Activated T-helper 9 cell treated with anti-CD3 and anti-CD28 coated beads, Interleukin-2, amount 50 U/mL, for 16 hours (primary cell): Measurements from ENCODE around the gene ZNF506.
"Not testable (repeated sequence)": the region's sequence is repeated elsewhere in the genome, so short reads cannot be mapped to it uniquely, and the experiment has no call there.

Experiments
- DNase-seq: peaks from one replicate; pipeline ENCODE4 v3.0.0-alpha.2; 2020; ENCODE audit warnings: low read depth

ZNF506 gene

DNA sequence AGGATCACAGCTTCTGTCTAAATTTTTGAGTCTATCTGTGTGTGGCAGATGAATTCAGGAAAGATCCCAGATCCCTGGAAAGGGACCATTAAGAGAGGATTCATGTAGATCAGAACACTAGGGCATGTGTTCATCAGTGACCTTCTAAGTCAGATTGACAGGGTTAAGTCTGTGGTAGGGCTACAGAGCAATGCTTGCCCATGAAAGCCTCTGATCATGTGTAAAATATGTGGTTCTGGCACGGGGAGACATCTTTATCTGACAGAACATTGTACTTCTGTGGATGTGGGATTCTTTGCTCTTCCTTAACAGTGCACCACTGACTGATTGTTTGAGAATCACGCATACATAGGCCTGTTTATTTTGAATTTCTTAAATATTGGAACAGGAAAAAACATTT lies 42.9 kb downstream of the ZNF506 start:
- DNase-seq, result no peak

DNA sequence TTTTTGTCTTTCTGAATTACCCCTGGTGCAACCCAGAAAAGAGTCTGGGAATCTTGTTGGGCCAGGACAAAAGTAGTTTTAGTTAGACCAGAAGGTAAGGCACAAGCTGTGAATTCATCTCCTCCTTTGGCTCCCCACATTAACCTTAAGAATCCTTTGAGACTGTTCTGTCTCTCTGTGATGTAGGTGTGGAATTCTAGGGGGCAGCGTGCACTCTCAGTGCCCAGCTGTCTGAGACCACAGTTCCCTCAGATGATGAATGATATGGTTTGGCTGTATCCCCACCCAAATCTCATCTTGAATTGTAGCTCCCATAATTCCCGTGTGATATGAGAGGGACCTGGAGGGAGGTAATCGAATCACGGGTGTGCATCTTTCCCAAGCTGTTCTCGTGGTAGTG lies 43.9 kb downstream of the ZNF506 start:
- DNase-seq, result no peak

DNA sequence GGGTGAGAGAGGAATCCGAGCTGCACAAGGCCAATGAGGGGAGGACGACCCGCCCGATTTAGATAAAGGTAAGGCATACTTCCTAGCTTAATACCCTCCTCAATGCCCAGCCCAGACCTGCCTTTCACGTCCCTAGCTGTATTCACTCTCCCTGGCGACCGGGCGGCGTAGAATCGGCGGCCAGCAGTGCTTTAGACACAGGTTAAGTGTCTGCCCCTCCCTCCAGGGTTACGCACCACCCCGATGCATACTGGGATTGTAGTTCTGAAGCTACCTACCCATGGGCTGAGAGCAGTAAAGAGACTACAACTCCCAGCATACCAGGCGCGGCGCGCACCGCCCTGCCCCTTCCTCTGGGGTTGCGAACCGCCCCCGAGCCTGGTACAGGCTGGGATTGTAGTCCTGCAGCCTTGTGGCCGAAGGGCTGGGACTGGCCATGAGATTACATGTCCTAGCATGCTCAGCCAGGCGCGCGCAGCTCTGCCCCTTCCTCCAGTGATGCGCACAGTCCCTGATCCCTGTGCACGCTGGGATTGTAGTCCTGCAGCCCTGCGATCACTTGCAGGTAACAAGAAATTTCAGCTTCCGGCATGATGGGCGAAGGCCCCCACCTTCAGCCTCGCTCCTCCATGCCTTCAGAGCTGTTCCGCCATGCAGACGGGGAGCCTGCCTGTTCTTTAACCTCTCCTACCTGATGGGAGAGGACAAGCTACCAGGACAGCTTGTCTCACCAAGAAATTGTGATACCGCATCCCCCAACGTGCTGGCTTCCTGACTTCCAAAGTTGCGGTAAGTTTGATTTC lies 45.1 kb downstream of the ZNF506 start:
- peak; percentile 87 for DNase-seq

DNA sequence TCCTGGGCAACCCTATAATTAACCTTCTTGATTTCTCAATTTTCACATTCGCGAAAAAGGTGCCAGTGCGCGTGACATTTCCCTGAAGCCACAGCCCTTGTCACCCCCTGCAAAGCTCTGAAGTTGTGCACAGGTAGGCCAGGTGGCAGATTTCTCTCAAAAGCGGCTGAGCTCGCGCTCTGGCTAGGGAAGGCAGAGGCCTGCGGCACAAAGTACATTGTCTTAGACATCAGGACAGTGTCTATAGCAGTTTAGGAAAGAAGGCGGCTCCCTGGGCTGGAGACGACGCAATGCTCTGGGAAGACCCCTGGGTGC lies 45.7 kb downstream of the ZNF506 start:
- no peak for DNase-seq

DNA sequence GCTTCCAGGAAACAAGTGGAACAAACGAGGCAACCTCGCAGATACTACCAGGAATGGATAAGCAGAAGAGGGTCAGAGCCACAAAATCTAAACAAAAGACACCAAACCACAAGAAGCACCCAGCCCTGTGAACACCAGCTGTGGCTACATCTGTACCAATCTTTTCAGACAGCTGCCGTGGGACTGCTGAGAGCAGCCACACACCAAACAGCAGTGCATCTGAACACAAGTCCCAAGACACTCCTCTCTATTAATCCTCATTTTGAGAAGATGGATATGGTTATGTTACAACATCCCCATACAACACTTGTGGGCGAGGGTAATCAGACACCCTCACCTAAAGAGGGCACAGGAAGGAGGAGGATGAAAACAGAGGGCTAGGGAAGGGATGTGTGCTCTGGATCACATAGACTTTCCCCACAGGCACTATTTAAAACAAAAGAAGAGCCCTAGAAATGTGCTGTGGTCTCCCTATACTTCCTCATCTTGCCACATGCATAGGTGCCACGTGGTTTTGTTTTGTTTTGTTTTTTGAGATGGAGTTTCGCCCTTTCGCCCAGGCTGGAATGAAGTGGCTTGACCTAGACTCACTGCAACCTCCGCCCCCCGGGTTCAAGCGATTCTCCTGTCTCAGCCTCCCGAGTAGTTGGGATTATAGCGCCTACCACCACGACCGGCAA lies 47.1 kb downstream of the ZNF506 start:
- DNase-seq, result no peak

DNA sequence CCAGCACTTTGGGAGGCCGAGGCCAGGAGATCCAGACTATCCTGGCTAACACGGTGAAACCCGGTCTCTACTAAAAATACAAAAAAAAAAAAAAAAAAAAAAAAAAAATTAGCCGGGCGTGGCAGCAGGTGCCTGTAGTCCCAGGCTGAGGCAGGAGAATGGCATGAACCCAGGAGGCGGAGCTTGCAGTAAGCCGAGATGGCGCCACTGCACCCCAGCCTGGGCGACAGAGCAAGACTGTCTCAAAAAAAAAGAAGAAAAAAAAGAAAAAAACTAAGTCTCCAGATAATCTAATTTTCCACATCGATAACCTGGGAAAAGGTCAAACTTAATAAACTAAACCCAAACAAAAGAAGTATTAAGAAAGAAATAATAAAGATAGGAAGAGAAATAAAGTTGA lies 49.6 kb downstream of the ZNF506 start:
- not testable (repeated sequence) for DNase-seq

DNA sequence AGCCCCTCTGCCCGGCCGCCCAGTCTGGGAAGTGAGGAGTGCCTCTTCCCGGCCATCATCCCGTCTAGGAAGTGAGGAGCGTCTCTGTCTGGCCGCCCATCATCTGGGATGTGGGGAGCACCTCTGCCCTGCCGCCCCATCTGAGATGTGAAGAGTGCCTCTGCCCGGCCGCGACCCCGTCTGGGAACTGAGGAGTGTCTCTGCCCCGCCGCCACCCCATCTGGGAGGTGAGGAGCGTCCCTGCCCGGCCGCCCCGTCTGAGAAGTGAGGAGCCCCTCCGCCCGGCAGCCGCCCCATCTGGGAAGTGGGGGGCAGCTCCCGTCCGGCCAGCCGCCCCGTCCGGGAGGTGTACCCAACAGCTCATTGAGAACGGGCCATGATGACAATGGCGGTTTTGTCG lies 51.6 kb downstream of the ZNF506 start:
- DNase-seq, result not testable (repeated sequence)

DNA sequence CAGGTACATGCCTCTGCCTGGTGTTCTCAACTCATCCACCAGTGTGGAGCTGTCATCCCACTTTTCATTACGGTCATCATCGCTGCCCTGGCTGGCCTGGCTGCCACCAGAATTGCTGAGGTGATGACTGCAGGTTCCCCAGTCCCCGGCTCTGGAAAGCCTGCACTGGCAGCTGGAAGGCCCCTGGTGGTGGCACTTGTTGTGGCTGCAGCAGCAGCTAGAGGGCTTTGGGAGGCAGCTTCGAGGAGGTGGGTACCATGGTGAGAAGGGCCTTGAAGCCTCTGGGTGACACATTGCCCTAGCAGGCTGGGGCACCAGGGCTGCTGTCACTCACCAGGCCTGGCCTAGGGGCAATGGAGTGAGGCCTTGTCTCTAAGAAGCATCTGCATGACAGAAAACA lies 63.4 kb downstream of the ZNF506 start:
- DNase-seq, result no peak

DNA sequence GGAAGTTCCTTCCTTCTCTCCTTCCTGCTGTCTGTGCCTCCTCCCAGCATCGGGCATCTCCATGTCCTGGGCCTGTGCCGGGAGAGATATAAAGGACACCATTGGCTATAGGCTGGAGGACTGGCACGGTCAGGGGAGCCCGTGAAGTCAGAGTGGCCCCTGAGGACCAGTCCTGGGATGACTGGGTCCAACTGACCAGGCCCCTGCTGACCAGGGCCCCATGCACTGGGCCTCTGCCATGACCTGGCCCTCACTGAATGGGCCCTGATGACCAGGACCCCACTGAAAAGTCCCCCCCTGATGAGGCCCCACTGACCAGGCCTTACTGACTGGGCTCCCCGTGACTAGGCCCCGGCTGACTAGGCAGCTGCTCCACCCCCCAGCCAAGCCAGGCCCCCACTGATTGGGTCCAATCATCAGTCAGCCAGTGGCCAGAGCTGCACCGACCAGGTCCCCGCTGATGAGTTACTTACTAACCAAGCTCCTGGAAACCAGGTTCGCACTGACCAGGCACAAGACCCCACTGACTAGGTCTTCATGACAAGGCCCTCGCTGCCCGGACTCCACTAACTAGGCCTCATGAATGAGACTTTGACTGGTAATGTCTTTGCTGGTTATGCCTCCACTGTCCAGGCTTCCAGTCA lies 68.7 kb downstream of the ZNF506 start:
- no peak for DNase-seq

DNA sequence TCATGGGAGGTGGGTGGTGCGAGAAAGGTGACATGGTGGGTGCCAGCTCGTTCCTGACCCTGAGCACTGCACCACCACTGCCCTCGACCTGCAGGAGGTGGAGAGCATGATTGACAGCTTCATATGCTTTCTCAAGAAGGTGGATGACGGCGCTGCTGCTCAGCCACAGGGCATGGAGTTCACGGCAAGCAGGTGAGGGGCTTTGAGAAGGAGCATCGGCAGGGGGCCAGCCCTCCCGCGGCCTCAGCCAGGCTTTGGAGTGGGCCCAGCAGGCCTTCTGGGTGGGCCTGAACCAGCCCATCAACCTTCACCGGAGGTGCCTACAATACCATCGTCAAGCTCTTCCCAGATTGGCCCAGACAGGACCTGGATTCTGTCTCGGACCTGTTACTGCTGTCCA lies 69.7 kb downstream of the ZNF506 start:
- no peak for DNase-seq

DNA sequence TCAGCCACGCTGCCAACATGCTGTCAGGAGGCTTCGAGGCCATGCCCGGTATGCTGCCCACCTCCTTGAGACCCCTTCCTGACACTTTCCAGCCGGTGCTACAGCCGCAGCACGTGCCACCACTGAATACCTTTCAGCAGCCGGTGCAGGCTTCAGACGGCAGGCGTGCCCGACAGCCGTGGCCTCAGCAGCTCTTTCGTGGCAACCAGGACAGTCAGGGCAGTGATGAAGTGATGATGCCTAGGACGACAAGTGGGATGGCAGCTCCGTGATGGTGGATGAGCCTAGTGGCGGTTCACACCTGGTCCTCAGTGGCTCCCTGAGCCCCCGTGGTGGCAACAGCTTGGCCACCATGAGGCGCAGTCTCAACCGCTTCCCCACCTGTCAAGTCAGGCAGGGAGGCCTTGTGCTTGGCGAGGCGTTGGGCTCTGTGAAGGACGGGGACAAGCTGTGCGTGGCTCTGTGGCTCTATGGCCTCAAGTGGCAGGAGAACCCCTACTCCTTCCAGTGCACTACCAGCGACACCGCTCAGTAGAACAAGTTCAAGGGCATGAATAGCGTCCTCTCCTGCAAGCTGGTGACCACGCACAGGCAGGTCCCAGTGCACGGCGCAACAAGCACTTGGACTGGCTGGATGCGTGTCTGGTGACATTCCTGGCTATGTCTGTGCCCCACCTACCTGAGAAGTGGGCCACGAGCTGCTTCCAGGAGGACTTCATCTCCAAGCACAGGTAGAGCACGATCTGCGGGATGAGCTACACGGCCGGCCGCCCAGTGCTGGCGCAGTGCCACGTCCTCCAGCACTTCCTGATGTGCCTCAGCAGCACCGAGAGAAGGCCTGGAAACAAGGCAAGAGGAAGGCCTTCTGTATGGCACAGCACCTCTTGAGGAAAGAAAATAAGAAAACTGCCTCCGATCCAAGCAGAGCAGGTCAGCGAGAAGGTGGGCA lies 70.4 kb downstream of the ZNF506 start:
- no peak for DNase-seq

DNA sequence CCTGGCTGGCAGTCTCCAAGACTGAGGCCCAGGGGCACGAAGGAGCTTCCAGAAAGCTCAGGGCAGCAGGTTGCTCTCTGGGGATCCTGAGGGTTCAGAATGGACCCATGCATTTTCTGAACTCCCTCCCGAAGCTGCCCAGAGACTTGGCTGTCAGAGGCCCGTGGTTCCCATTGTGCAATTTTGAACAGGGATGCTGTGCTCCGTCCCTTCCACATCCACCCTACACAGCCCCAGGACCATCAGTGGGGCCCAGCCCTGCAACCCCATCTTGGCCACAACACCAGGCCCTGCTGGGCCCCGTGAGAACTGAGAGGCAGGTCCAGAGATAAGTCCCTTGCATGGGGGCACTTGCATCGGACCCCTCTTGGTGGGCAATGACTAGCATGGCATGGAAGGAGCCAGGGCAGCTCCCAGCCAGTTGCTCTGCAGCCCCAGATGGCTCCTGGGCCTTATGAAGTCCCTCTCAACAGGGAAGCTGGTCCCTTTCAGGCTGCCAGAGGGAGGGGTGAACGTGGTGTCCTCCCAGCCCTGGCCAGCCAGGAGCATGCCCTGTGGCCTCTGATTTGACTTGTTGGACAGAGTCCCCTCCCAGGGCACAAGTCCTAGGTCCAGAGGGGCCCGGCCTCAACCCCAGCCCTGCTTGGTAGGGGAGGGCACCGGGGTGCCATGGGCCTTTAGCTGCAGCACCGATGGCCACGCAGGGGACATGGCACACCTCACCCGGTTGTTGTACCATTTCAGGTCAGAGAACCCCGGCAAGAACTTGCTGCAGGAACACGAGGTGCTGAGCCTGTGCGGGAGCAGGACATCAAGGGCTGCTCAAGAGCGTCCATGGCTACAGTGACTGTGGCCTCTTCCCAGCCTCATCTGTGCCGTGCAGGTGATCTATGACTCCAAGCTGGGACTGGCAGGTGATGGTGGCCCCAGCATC lies 71.4 kb downstream of the ZNF506 start:
- no peak for DNase-seq

DNA sequence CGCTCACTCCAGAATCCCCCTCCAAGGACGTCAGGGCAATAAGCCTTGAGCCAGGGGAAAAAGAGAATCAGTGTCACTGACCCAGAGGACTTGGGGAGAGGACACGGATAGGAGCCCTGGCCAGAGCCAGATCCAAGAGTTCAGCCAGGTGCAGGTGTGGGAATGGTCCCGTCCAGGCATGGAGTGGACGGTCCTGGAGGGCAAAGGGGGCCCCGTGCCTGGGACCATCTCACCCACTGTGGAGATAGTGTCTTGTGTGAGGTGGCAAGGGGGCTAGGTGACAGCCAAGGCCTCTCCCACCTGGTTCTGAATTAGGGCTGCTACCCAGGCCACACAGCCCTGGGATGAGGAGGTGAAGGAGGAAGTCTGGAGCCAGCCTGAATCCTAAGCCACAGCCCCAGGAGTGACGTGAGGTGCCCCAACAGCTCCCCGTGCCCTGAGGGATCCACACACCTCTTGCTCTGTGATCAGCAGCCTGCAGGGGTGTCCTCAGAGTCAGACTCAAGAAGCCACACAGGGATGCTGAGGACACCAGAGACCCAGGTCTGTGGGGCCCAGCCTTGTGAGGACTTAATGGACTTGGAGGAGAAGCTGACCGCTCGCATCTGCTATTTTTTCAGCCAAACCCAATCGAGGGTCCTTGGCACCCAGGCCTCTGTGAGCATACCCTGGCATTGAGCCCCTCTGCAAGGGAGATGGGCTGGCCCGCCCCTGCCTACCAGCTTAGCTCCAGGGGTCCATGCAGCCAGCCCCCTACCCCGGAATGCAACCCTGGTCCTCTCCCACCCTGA lies 72.2 kb downstream of the ZNF506 start:
- DNase-seq, result no peak

DNA sequence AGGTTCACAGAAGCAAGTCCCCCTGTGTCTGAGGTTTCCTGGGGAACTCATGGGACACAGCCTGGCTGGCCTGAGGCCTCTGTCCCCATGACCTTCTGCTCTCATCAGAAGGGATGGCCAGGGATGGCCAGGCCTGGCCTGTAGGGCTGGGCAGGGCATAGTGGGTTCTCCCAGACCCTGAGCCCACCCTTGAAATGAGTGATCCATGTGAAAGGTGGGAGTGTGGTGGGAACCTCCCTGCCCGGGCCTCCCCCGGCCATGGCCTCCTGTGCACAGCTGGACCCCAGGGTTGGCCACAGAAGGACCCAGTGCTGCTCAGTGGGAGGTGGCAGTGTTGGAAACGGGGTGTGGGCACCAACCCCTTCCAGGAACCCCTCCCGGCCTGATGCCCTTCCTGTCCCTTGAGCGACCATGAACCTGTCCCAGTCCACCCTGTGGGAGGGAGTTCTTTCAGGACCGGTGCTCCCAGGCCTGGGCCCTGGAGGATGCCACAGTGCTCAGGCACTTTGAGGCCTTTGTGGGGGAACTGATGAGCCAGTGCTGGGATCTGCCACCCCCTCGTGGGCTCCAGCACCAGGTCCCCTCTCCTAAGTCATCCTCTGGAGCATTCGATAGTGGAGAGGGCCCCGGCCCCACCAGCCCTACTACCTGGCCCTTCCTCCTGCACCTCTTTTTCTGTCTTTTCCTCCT lies 73.2 kb downstream of the ZNF506 start:
- no peak for DNase-seq

DNA sequence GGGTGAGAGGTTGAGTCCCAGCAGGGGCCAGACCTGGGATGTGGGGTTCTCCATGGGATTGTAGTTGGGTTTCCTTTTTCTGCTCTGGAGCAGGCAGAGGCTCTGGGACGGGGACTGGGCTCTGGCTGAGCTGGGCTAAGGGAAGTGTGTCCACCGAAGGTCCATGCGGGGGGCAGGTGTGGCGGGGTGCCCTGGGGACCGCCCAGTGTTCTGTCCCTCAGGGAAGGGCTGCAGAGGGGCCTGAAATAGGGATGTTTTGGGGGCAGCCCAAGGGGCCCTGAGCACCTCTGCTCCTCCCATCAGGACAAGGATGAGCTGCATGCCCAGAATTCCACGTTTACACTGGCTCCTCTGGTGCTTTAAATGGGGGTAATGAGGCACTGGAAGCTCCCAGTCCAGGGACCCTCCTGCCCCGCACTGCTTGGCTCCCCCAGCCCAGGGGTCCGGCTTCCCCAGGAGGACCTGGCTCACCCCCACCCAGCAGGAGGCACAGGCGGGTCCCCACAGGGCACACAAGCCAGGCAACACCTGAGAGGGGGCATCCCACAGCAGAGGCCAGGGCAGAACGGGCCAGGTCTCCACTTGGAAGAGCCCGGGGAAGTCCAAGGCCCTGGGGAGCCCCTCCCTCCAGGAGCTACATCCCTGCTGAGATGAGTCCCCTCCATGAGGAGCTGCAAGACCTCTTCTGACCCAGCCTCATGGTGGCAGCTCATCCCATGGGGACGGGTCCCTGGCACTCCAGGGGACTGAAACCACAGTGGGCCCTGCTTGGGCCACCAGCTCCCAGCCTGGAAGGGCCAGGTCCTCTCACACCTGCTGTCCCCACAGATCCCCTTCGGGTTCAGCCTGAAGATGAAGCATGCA lies 74.0 kb downstream of the ZNF506 start:
- DNase-seq, result no peak

DNA sequence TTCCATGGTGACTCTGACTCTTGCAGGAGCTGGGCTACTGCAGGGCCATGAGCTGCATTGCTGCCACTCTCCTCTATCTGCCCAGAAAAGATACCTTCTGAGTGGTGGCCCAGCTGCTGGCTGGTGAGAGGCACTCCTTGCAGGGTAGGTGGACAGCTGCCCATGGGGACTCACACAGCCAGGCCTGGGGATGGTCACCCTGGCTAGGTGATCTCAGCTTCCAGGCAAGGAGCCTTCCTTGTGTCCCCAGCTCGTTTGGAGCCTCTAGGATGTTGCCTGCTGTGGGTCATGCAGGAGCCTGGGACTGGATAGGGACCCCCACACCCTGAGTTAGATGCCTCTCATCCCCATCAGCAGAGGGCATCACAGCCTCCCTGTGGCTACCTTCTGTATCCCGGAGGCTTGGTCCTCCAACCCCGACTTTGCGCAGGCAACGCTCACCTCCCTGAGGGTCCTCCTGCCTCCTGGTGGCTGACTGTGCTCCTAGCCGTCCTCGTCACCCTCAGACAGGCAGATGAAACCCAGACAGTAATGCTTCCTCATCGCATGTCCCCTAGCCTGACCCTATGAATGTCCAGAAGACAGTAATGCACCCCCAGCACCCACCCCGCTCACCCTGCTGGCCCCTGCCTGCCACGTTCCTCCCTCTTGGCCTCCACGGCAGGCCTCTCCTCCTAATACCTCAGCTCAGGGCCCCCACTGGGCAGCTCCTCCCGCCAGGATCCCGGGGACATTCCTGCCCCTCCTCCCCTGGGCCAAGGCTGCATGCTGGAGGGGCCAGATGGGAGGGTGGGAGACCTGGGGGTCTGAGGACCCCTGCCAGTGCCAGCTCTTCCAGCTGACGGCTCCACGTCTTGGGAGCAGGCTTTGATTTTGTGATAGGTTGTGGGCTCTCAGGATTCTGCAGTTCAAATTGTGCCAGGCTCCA lies 75.0 kb downstream of the ZNF506 start:
- DNase-seq, result no peak

DNA sequence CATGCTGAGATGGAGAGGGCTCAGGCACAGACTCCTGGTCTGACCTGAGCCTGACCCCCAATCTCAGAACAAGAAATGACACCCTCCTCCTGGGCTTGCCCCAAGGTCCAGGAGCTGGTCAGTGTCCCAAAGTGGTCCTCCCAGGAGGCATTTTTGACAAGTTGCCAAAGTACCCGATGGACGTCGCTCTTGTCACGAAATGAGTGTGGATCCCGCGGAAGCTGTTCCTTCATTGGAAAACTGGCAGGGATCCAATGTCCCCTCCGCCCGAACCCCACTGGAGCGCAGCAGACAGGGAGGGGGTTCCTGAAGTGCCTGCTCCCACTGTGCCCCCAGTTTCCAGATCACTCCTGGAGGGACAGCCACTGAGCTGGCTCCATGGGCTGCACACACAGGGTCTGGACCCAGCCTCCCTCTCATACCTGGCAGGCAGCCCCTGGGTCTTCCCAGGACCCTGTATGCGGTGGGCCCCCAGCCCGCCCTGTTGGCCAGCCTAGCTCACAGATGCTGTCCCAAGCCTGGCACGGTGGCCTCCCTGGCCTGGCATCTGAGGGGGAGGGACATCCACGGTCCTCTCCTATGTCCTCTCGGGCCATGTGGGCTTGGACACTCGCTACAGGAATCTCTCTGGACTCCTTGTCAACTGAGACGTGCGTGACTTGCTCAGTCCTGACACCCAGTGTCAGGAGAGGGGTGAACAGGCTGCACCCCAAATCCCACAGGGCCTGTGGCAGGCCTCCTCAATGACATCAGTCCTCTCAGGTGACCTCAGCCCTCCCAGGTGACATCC lies 75.9 kb downstream of the ZNF506 start:
- no peak for DNase-seq
